ENCODE measurements around the gene USHBP1.

USHBP1 gene

DNA sequence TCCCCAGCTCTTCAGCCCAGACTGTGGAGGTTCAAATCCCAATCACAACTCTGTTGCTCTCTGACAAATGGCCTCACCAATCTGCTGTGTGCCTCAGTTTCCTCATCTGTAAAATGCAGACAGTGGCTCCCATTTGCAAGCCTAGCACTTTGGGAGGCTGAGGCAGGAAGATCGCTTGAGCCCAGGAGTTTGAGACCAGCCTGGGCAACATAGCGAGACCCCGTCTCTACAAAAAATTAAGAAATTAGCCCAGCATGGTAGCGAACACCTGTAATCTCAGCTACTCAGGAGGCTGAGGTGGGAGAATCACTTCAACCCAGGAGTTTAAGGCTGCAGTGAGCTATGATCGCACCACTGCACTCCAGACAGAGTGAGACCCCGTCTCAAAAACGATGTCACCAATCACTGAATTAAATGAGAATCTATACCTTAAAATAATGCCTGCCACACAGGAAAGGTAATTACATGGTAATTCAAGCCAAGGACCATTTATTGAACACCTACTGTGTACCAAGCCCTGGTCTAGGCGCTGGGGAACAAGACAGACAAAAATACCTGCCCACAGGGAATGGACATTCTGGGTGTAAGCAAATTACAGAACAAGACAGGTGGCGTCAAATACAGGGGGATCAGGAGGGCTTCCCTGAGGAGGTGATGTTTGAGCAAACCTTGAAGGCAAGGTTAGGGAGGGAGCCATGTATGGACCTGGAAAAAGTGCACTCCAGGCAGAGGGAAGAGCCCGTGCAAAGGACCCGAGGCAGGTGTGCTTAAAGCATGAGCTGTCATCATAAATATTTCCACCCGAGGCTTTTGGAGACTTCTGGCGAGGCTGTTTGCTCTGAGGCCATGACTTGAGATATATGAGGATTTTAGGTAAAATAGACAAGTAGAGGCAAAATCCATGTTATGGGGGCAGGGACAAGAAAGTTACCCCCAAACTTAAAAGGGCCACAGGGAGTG, 26.5 kb downstream of the USHBP1 start:
- no peak for DNase-seq (ENCODE audit: extremely low read depth, low read depth)
- TF ChIP-seq CTCF (IDR thresholded peaks at IDR 0.05; ENCODE audit: low read depth, low read length, missing control alignments) = no peak
- no peak overlapping the region for H3K4me3 ChIP-seq (replicated peaks; ENCODE audit: low read depth, low read length)

DNA sequence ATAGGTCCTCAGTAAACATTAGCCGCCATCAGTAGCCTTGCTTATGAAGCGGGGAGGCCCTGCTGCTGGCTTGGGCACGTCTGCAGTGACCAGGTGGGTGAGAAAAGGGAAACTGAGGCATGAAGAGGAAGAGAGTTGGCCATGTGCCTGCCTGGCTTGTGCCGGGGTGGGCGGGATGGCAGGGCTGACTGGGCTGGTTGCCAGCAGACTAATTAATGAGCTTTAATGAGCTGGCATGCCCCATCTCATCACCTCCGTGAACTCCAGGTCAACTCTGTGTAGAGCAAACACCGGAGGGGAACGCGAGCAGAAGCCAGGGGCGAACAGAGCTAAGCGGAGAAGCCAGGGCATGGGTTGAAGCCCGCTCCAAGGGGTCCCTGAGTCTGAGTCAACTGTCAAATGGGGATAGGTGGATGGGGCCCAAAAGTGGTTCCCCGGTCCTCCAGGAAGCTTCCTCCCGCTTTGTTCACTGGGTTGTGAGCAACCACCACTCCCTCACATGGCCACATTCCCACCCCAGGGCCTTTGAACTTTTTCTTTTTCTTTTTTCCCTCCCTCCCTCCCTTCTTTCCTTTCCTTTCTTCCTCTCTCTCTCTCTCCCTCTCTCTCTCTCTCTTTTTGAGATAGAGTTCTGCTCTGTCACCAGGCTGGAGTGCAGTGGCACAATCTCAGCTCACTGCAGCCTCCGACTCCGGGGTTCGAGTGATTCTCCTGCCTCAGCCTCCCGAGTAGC, 27.6 kb downstream of the USHBP1 start:
- no peak overlapping the region for H3K4me3 ChIP-seq (replicated peaks; ENCODE audit: low read depth, low read length)
- no peak for DNase-seq (ENCODE audit: extremely low read depth, low read depth)
- no peak for TF ChIP-seq CTCF (IDR thresholded peaks at IDR 0.05; ENCODE audit: low read depth, low read length, missing control alignments)

- H3K4me3 ChIP-seq (replicated peaks; ENCODE audit: low read depth, low read length) = peak overlapping the region; percentile 82
- DNase-seq (ENCODE audit: extremely low read depth, low read depth) = no peak
- TF ChIP-seq CTCF (IDR thresholded peaks at IDR 0.05; ENCODE audit: low read depth, low read length, missing control alignments) = no peak
Observed at GRCh38 chr19:17235971-17236777, 28.4 kb downstream of the USHBP1 start.

DNA sequence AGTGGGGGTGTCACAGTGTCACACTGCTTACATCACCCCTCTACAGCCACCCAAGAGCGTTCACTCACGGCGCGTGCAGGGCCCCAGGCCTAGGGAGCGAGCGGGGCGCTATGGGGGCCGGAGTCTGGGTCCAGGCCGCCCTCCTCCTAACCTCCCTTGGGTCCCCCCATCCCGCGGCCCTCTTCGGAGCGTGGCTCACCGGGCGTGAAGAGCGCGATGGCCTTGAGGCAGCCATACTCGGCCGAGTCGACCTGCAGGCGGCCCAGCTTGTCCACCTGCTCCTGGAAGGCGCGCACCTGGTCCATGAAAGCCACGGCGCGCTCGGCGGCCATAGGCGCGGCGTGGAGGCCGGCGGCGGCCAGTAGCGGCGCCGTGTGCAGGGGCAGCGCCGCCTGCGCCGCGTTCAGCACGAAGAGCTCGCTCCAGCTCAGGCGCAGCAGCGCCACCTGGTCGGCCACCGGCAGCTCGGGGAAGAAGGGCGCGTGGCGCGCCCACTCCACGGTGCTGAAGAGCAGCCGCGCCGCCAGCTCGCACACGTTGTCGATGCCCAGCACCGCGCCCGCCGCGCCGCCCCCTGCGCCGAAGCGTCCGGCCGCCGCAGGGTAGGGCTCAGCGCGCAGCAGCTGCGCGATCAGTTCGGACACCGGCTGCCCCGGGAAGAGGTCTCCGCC, 29.1 kb downstream of the USHBP1 start:
- DNase-seq (ENCODE audit: extremely low read depth, low read depth) = no peak
- peak overlapping the region; percentile 82 for H3K4me3 ChIP-seq (replicated peaks; ENCODE audit: low read depth, low read length)

DNA sequence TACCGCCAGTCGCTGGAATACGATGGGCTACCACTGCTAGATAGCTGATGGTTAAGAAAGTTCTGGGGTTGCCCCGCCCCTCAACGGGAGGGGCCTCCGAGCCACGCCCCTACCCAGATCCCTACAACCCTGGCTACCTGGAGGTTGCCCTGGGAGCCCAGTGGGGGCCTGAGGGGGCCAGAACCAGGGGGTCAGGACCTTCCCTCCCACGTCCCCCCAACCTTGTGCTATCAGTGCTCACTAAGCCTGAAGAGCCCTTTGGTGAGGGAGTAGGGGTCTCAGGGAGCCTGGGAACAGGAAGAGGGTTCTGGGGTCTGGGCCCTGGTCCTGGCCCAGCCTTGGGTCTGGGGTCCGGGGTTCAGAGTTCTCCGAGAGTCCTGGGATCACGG, 29.6 kb downstream of the USHBP1 start:
- DNase-seq (ENCODE audit: extremely low read depth, low read depth) = no peak
- TF ChIP-seq CTCF (IDR thresholded peaks at IDR 0.05; ENCODE audit: low read depth, low read length, missing control alignments) = no peak
- peak overlapping the region; percentile 82 for H3K4me3 ChIP-seq (replicated peaks; ENCODE audit: low read depth, low read length)

More for the DNA sequence above, 29.1 kb downstream of the USHBP1 start:
- TF ChIP-seq CTCF (IDR thresholded peaks at IDR 0.05; ENCODE audit: low read depth, low read length, missing control alignments) = peak; percentile 17

DNA sequence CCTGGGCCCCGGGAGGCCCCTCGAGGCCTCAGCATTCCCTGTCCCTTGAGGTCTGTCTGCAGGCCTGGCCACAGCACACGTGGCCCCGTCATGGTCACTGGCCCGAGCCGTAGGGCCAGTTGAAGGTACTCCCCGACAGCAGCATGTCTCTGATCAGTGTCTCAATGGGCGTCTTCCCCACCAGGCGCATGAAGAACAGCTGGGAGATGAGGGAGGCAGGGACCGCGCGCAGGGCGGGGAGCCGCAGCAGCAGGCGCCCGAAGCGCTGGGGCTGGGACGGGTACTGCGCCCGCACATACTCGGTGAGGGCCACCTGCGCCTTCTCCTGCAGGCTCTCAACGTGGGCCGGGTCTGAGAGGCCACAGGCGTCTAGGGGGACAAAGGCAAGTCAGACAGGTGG, 32.3 kb downstream of the USHBP1 start:
- TF ChIP-seq CTCF (IDR thresholded peaks at IDR 0.05; ENCODE audit: low read depth, low read length, missing control alignments) = no peak
- no peak for DNase-seq (ENCODE audit: extremely low read depth, low read depth)
- no peak overlapping the region for H3K4me3 ChIP-seq (replicated peaks; ENCODE audit: low read depth, low read length)
